Skin of body (tissue), 2 donors: Measurements from ENCODE around the gene NUDT12. TPM values are rescaled to one million over a fixed set of nuclear protein-coding genes. Genes with fewer than 3 reads are reported as not detected.

Experiments
- DNase-seq: peaks from one replicate; lab custom pipeline; 2025; lab: John Stamatoyannopoulos, UW
- total RNA-seq: library from RNA; depleted of rRNA; stranded (reverse); fragments of >200 nt; gene quantifications from one replicate; pipeline ENCODE4 v1.2.3, GENCODE V29; 2014

Gene NUDT12
- 14.6 TPM for total RNA-seq

- DNase-seq, result peak; percentile 67
Observed at GRCh38 chr5:103562453-103563157, at the start of gene NUDT12. Gene NUDT12, minus strand, starts transcription at chr5:103562789. Its CDS starts 2,541 bp downstream, at chr5:103560248.

GRCh38 chr5:103607346-103607745, 44.8 kb upstream of the NUDT12 start:
- DNase-seq, result no peak

DNA sequence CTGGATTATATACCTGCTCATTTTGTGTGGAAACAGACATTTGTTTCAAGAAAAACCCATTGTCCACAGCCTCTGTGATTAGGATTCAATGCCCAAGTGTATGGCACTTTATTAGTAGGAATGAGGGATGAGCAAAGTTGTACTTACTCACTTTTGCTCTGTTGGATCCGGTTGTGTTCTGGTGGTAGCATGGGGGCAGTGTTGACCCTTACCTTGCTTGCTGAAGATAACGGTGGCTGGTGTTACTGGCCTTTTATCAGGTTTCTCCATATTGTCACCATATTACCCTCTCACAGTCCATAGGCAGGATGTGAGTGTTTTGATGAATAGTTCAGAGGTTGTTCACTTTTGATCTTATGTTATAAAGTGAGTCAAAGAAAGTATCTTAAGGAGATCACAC, 42.7 kb upstream of the NUDT12 start:
- DNase-seq, result no peak

DNA sequence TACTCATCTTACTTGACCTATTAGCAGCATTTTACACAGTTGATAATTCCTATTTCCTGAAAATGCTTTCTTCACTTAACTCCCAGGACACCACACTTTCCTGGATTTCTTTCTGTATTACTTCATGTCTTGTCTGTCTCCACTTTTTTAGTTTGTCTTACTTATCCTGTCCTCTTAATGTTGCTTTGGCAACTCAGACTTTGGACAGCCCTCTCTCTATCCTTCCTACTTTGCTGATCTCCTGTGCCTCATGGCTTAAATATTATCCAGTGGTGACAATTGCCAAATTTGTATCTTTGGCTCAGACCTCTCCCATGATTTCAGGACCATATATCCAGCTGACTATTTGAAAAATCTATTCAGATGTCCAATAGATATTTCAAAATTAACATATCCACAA, 39.8 kb upstream of the NUDT12 start:
- no peak for DNase-seq

- DNase-seq, result no peak
Observed at GRCh38 chr5:103601314-103601713, 38.7 kb upstream of the NUDT12 start.

DNA sequence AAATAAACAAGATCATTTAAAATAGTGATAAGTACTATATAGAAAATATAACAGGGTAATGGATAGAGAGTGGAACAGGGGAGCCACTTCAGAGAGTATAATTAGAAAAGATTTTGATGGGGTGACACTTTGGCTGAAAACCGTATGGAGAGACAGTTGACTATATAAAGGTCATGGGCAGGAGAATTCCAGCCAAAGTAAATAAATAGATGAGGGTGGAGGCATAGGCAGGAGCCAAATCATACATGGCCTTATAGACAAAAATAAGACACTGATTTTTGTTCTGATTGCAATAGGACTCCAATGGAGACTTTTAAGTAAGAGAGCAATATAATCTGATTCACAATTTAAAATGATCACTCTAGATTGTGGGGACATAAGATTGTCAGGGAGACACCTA, 37.5 kb upstream of the NUDT12 start:
- no peak for DNase-seq

GRCh38 chr5:103598997-103599566, 36.5 kb upstream of the NUDT12 start:
- DNase-seq, result no peak

- no peak for DNase-seq
Observed at GRCh38 chr5:103590221-103590620, 27.6 kb upstream of the NUDT12 start.

DNA sequence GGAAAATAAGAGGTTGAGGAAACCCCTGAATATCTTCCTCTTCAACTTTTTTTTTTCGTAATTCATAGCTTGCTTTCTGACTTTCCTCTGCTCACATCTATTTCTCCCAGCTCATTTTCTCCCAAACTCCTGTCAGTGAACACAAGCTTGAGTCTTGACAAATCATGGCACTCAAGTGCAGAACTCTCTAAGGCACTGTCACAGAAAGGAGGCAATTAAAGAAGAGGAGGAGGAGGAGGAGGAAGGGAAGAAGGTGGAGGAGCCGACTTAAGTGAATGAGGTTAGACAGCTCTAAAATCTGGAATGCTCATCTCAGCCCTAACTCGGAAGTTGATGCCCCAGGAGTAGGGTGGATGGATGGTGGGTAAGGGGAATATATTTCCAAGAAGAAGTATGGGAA, 27.2 kb upstream of the NUDT12 start:
- DNase-seq, result no peak

GRCh38 chr5:103589357-103589756, 26.8 kb upstream of the NUDT12 start:
- DNase-seq, result no peak

- DNase-seq, result peak; percentile 37
Observed at GRCh38 chr5:103587185-103587748, 24.7 kb upstream of the NUDT12 start.

DNA sequence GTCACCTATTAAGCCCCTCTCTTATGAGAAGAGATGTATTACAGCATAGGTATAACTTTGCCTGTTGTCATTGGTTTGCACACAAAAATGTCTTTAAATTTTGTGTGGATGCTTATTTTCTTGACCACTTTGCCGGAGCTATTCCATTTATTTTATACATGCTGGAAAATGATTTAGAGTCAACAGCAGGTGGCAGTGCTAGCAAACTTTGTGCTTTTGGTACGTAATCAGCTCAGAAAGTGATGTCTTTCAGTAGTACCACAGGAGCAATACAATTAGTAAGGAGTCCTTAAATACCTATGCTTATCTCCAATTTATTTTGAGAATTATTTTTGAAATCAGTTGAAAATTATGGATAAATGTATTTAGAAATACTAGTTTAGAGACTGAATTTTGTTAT, 19.8 kb upstream of the NUDT12 start:
- DNase-seq, result no peak

GRCh38 chr5:103573411-103573810, 10.8 kb upstream of the NUDT12 start:
- no peak for DNase-seq

GRCh38 chr5:103572454-103572853, 9.9 kb upstream of the NUDT12 start:
- DNase-seq, result no peak

DNA sequence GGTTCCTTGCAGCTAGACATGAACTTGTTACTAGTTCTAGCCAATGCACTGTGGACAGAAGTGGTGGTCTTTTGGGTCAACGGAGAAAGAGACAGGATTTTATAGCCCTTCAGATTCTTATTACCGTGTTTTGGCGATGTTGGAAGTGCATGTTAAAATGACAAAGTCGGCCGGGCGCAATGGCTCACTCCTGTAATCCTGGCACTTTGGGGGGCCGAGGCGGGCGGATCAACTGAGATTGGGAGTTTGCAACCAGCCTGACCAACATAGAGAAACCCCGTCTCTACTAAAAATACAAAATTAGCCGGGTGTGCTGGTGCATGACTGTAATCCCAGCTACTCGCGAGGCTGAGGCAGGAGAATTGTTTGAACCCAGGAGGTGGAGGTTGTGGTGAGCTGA, 9.1 kb upstream of the NUDT12 start:
- DNase-seq, result no peak

- no peak for DNase-seq
Observed at GRCh38 chr5:103569313-103570060, 6.9 kb upstream of the NUDT12 start.

DNA sequence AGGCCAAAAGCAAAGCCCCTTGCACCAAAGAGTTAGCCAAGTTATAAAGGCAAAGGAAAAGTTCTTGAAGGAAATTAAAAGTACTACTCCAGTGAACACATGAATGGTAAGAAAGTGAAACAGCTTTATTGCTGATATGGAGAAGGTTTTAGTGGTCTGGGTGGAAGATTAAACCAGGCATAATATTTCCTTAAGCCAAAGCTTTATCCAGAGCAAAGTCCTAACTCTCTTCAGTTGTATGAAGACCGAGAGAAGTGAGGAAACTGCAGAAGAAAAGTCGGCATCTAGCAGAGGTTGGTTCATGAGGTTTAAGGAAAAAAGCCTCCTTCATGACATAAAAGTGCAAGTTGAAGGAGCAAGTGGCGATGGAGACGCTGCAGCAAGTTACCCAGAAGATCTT, 3.1 kb upstream of the NUDT12 start:
- no peak for DNase-seq

DNA sequence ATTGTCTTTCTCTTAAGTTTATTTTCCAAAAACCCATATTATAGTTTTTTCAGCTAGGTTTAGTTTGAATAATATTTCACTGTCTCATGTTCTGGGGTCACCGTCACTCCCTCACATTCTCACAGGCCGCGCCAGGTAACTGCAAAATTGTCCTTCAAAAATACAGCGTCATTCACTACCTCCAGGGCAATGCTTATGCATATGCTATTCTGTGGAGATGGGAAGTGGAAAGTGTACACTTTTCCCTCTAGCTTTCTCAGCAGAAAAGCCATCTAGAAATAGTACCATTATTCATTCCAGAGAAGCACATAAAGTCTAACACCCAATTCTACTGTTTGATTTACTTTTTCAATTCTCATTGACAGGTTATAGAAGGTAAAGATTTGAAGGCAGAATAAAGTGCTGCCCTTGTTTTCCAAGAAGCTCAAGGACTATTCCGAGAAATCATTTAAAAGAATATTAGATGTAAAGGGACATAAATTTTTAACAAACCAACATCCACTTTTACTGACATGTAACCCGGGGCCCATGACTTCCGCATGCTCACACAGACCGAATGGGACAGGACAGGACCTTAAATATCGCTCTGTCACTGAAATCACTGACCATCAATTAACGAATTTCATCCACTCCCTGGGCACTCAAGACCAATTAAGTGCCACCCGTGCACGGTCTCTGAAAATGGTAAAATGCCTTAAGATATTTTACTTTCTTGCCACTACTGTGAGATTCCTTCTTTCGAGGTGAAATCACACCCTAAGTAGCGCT, 720 bp downstream of the NUDT12 start:
- DNase-seq, result peak; percentile 34

- DNase-seq, result no peak
Observed at GRCh38 chr5:103560826-103561225, 1.8 kb downstream of the NUDT12 start.

GRCh38 chr5:103546858-103547257, 15.7 kb downstream of the NUDT12 start:
- DNase-seq, result no peak

GRCh38 chr5:103542441-103542840, 20.1 kb downstream of the NUDT12 start:
- DNase-seq, result no peak

- no peak for DNase-seq
Observed at GRCh38 chr5:103541569-103541968, 21.0 kb downstream of the NUDT12 start.
